SK-N-SH (cell line): ENCODE results near the gene TET2.

Experiments
- EZH2phosphoT487 ChIP-seq: fragments of 200-600 bp; sonication (generic); IDR thresholded peaks from 2 replicates; pipeline ENCODE4 v1.6.1; 2017; ENCODE audit warnings: low read depth, mixed run types, mild to moderate bottlenecking, antibody characterized with exemption, moderate library complexity, borderline replicate concordance
- FOXM1 ChIP-seq: IDR thresholded peaks from 2 replicates; pipeline ENCODE4 v1.4.0; 2012; ENCODE audit warnings: low read depth, mild to moderate bottlenecking
- MXI1 ChIP-seq: IDR thresholded peaks from 2 replicates; pipeline ENCODE4 v1.6.1; 2012; ENCODE audit warnings: mild to moderate bottlenecking, low read depth, low read length, improper control_type of control experiment
- POLR2AphosphoS5 ChIP-seq: IDR thresholded peaks from 2 replicates; pipeline ENCODE4 v1.6.1; 2012; ENCODE audit warnings: low read depth, low read length
- TAF1 ChIP-seq: IDR thresholded peaks from 2 replicates; pipeline ENCODE4 v1.6.1; 2012; ENCODE audit warnings: low read depth, mild to moderate bottlenecking, low read length, moderate library complexity, borderline replicate concordance
- TF ChIP-seq, protein P1 (sequence below): IDR thresholded peaks from 2 replicates; pipeline ENCODE4 v1.4.0; 2012; ENCODE audit warnings: low read depth
- TF ChIP-seq, protein P2 (sequence below): fragments of 200-600 bp; sonication (generic); IDR thresholded peaks from 2 replicates; pipeline ENCODE4 v1.6.1; 2017; ENCODE audit warnings: antibody characterized with exemption, mild to moderate bottlenecking, moderate library complexity

DNA sequence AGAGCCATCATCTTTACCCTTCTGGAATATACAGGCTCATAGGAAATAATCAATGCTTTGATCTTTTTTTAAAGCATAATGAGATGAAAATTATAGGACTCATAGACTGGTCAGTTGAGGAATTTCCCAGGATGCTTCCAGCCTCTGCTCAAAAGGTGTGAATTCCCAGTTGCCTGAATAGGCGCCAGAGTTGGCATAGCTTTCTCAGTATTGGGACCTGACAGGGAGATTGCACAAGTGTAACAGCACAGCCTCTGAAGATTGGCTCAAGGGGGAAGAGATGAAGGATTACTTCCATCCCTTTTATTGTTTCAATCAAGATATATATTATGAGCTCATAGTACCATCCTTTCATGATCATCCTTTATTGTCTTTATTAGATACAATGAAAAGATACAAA, 17.9 kb downstream of the TET2 start:
- TF ChIP-seq, protein P1, sequence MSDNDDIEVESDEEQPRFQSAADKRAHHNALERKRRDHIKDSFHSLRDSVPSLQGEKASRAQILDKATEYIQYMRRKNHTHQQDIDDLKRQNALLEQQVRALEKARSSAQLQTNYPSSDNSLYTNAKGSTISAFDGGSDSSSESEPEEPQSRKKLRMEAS = no peak
- no peak for TF ChIP-seq TAF1
- TF ChIP-seq, protein P2, sequence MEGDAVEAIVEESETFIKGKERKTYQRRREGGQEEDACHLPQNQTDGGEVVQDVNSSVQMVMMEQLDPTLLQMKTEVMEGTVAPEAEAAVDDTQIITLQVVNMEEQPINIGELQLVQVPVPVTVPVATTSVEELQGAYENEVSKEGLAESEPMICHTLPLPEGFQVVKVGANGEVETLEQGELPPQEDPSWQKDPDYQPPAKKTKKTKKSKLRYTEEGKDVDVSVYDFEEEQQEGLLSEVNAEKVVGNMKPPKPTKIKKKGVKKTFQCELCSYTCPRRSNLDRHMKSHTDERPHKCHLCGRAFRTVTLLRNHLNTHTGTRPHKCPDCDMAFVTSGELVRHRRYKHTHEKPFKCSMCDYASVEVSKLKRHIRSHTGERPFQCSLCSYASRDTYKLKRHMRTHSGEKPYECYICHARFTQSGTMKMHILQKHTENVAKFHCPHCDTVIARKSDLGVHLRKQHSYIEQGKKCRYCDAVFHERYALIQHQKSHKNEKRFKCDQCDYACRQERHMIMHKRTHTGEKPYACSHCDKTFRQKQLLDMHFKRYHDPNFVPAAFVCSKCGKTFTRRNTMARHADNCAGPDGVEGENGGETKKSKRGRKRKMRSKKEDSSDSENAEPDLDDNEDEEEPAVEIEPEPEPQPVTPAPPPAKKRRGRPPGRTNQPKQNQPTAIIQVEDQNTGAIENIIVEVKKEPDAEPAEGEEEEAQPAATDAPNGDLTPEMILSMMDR = no peak
- no peak for TF ChIP-seq MXI1
- TF ChIP-seq FOXM1 = no peak
- no peak for TF ChIP-seq POLR2AphosphoS5
- no peak for TF ChIP-seq EZH2phosphoT487
